AG09309 (cell line): Measurements from ENCODE around the gene ARNT2.

Experiments
- DNase-seq: peaks from one replicate; pipeline ENCODE4 v3.0.0-alpha.2; 2010; ENCODE audit warnings: low read depth
- H3K4me3 ChIP-seq: 2 replicates; pipeline ENCODE4 v1.5.1; 2011; ENCODE audit warnings: mild to moderate bottlenecking, low read depth, low read length, moderate library complexity; ENCODE audit not compliant: control insufficient read depth
- CTCF ChIP-seq: IDR thresholded peaks from 2 replicates; pipeline ENCODE4 v1.5.1; 2011; ENCODE audit warnings: mild to moderate bottlenecking, low read depth, low read length, inconsistent platforms; ENCODE audit not compliant: insufficient read depth, control insufficient read depth; ENCODE audit errors: missing control alignments

ARNT2 gene

GRCh38 chr15:80445300-80446041, 41.3 kb downstream of the ARNT2 start:
- H3K4me3 ChIP-seq: no peak overlapping the region
- no peak for TF ChIP-seq CTCF
- DNase-seq: no peak

- DNase-seq: no peak
- H3K4me3 ChIP-seq: no peak overlapping the region
- no peak for TF ChIP-seq CTCF
Observed at GRCh38 chr15:80447077-80447476, 42.9 kb downstream of the ARNT2 start.

GRCh38 chr15:80449825-80450224, 45.6 kb downstream of the ARNT2 start:
- H3K4me3 ChIP-seq: no peak overlapping the region
- TF ChIP-seq CTCF: no peak
- no peak for DNase-seq

- no peak overlapping the region for H3K4me3 ChIP-seq
- no peak for DNase-seq
- TF ChIP-seq CTCF: no peak
Observed at GRCh38 chr15:80450811-80451321, 46.7 kb downstream of the ARNT2 start.

- TF ChIP-seq CTCF: no peak
- DNase-seq: no peak
- H3K4me3 ChIP-seq: no peak overlapping the region
Observed at GRCh38 chr15:80452166-80452565, 48.0 kb downstream of the ARNT2 start.

- DNase-seq: no peak
- H3K4me3 ChIP-seq: no peak overlapping the region
- TF ChIP-seq CTCF: no peak
Observed at GRCh38 chr15:80455051-80455648, 51.0 kb downstream of the ARNT2 start.
